ENCODE results near the gene ROR1. TPM values are rescaled to one million over a fixed set of nuclear protein-coding genes. Genes with fewer than 3 reads are reported as not detected.

Gene ROR1
- total and polyA plus RNA-seq, 8 donors, result 1.4 to 37.3 (median 14.6) TPM

DNA sequence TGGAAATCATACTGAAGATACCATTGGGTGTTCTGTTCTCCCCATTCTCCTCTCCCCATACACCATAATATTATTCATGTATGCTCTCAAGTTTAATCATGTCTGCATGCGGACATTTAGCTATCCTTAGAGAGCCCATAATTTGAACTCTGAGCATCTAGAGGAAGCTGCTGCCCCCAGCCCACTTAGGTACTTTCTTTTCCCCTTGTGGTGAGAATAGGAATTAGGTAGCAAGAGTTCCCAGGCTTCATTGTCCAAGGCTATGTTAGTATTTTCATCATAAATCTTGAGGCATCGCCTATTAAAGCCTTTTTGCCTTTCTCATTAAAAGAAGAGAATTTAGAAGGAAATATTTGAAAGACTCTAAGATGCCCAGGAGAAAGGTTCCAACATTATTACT, 96.3 kb downstream of the ROR1 start:
- intact Hi-C loops (cut with DNase I; ENCODE audit: low total_unique reads), result no loop called here
- TF ChIP-seq, protein P1, sequence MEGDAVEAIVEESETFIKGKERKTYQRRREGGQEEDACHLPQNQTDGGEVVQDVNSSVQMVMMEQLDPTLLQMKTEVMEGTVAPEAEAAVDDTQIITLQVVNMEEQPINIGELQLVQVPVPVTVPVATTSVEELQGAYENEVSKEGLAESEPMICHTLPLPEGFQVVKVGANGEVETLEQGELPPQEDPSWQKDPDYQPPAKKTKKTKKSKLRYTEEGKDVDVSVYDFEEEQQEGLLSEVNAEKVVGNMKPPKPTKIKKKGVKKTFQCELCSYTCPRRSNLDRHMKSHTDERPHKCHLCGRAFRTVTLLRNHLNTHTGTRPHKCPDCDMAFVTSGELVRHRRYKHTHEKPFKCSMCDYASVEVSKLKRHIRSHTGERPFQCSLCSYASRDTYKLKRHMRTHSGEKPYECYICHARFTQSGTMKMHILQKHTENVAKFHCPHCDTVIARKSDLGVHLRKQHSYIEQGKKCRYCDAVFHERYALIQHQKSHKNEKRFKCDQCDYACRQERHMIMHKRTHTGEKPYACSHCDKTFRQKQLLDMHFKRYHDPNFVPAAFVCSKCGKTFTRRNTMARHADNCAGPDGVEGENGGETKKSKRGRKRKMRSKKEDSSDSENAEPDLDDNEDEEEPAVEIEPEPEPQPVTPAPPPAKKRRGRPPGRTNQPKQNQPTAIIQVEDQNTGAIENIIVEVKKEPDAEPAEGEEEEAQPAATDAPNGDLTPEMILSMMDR (IDR thresholded peaks at IDR 0.05), result no peak
- TF ChIP-seq POLR2AphosphoS5 (IDR thresholded peaks at IDR 0.05) (no peak), POLR2A (IDR thresholded peaks at IDR 0.05) (no peak), EP300 (IDR thresholded peaks at IDR 0.05) (no peak)
- H3K4me3 ChIP-seq, result no peak overlapping the region
- no peak overlapping the region for H3K27ac ChIP-seq
- peaks cover 0 to 47% (median 25%) of the 10 kb centered on the region in 4 donors for H3K4me1 ChIP-seq
- DNase-seq, result no peak
- H3K36me3 ChIP-seq, result no peaks in the 10 kb centered on the region
- no peaks in the 10 kb centered on the region for H3K9me3 ChIP-seq
- 83 to 98% (median 96%) methylated on average over 2 of the region's 2 CpGs for WGBS, 5 donors
- H3K27me3 ChIP-seq, result no peaks in the 10 kb centered on the region

DNA sequence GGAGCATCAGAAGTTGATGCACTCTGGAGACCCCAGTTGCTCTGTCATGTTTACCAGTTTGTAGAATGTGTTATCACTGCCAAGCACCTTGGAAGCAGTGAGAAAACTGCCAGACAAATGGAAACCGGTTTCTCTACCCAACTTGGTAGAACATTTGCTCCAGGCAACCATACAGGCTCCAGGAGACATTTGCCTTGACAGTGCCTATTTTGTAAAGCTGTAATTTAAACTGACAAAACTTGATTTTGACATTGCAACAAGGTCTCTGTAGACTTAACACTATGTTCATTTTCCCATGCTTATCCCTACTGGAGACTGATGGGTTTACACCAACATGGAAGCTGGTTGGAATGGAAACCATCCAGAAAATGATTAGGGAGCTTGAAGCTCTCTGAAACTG, 97.6 kb downstream of the ROR1 start:
- TF ChIP-seq, protein P1 (IDR thresholded peaks at IDR 0.05), result no peak
- Histone ChIP-seq H3K4me1 (peaks cover 0 to 51% (median 21%) of the 10 kb centered on the region in 4 donors), H3K9me3 (no peaks in the 10 kb centered on the region), H3K27me3 (no peaks in the 10 kb centered on the region), H3K4me3 (no peak overlapping the region), H3K27ac (no peak overlapping the region), H3K36me3 (no peaks in the 10 kb centered on the region)
- DNase-seq, result no peak
- 74 to 85% (median 83%) methylated on average over 1 of the region's 1 CpG for WGBS, 5 donors
- intact Hi-C loops (cut with DNase I; ENCODE audit: low total_unique reads), result no loop called here

DNA sequence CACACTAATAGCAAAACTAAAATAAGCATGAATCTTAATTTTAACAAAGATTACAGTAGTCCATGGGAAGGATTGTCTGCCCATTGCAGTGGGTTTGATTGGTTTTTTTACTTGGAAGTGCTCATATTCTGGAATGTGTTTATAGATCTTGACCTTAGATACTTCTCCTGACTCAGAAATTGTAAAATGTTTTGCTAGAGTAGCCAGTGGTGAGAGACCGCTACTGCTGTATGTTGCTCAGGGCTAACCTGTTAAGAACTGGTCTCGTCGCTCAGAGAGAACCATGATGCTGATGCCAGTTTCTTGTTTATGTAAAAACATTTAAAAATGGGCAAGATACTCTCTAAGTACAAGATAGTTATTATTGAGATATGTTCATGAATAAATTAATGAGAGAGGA, 99.9 kb downstream of the ROR1 start:
- H3K36me3 ChIP-seq, result no peaks in the 10 kb centered on the region
- H3K4me1 ChIP-seq, result peaks cover 0 to 47% (median 29%) of the 10 kb centered on the region in 4 donors
- no peaks in the 10 kb centered on the region for H3K9me3 ChIP-seq
- H3K27ac ChIP-seq, result peak overlapping the region in 1 of 5 donors; percentile 9
- DNase-seq, result no peak
- WGBS, 5 donors, result 83 to 92% (median 91%) methylated on average over 3 of the region's 3 CpGs
- intact Hi-C loops (cut with DNase I; ENCODE audit: low total_unique reads), result no loop called here
- TF ChIP-seq POLR2A (IDR thresholded peaks at IDR 0.05) (no peak), EP300 (IDR thresholded peaks at IDR 0.05) (no peak), POLR2AphosphoS5 (IDR thresholded peaks at IDR 0.05) (no peak)
- TF ChIP-seq, protein P1 (IDR thresholded peaks at IDR 0.05), result no peak
- no peak overlapping the region for H3K4me3 ChIP-seq
- no peaks in the 10 kb centered on the region for H3K27me3 ChIP-seq

DNA sequence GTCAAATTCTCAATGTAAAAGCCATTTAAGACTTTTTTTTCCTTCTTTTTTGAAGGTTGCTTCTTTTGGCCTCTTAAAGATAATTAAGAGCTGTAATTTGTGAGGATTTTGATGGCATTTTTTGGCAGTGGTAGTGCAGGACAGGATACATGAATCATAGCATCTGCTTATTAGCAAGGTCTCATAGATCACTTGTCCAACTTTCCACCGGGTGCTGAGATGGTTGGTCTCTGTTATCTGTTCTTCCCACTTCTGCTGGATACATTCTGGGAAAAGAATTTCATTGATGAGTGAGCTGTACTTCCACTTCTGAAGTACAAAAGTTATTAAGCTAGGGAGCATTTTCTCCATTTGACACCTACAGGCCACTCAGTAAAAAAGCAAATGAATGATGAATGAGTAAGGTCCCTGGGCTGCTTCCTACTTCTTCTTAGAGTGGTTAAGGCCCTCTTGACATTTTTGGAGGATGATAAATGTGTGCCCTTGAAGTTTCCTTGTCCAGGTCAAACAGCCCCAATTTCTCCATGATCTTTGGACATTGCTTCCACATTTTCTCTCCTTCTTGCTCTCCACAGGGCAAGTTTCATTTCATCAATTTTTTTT, 100.6 kb downstream of the ROR1 start:
- Histone ChIP-seq H3K36me3 (no peaks in the 10 kb centered on the region), H3K27me3 (no peaks in the 10 kb centered on the region), H3K4me1 (peaks cover 0 to 53% (median 29%) of the 10 kb centered on the region in 4 donors), H3K9me3 (no peaks in the 10 kb centered on the region), H3K27ac (no peak overlapping the region), H3K4me3 (no peak overlapping the region)
- TF ChIP-seq POLR2AphosphoS5 (IDR thresholded peaks at IDR 0.05) (no peak), POLR2A (IDR thresholded peaks at IDR 0.05) (no peak), EP300 (IDR thresholded peaks at IDR 0.05) (no peak)
- TF ChIP-seq, protein P1 (IDR thresholded peaks at IDR 0.05), result no peak
- intact Hi-C loops (cut with DNase I; ENCODE audit: low total_unique reads), result no loop called here
- 42 to 57% (median 42%) methylated on average over 1 of the region's 1 CpG for WGBS, 5 donors
- DNase-seq, result no peak
